ENCODE data around the gene HMCN2.

The HMCN2 gene

DNA sequence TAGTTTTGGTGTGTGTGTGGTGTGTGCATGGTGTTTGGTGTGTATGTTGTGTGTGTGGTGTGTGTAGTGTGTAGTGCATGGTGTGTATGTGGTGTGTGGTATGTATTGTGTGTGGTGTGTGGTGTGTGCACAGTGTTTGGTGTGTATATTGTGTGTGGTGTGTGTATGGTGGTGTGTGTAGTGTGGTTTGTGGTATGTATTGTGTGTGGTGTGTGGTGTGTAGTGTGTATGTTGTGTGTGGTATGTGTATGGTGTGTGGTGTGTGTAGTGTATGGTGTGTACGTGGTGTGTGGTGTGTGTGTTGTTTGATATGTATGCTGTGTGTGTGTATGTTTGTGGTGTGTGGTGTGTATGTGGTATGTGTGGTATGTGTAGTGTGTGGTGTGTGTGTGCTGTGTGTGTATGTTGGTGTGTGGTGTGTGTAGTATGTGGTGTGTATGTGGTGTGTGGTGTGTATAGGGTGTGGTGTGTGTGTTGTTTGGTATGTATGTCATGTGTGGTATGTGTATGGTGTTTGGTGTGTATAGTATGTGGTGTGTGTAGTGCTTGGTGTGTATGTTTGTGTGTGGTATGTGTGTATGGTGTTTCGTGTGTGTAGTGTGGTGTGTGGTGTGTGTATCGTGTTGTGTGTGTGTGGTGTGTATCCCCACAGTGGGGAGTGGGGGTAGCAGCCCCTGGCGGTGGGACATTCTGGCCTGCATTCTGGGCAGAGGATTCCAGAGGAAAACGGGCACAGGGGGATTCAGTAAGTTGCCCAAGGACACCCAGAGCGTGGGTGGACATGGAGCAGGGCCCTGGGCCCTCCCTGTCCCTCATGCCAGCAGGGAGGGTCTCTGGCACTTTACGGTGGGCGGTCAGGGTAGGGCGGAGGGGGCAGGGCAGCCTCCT, 79.7 kb downstream of the HMCN2 start:
- DNase-seq = no peak

DNA sequence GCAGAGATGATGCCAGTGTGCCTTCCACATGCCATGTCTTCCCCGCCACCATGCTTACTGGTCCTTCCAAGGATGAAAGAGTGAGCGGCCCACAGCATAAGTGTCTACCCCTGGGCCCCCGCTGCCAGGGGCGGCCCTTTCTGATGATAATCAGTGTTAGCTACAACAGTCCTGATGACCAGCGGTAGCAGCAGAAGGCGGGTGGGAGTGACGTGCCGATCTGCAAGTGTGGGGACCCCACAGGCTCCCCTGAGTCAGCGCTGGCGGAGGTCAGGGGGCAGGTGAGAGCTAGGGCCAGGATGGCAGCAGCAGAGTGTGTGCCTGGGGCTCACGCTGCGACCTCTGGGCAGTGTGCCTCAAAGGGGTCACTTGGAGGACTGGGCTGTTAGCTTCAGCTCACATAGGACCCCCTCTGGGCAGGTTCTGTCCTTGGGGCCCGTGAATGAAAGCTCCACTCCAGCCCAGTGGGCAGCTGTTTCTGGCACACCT, 80.4 kb downstream of the HMCN2 start:
- no peak for DNase-seq

DNA sequence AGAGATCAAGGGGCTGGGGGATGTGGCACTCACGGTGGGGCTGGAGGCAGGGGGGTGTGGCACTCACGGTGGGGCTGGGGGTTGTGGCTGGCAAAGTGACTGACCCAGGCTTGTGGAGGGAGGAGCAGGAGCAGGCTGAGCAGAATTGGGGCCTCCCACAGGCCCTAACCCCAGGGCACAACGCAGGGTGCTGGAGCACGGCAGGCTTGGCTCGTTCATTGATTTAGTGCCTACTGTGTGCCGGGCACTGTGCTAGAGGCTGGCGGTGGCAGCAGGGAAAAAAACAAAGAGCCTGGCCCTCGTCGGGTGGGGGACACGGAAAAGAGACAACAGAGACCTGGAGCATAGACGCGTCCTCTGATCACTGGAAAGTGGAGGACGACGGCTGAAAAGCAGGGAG, 80.9 kb downstream of the HMCN2 start:
- DNase-seq = no peak

DNA sequence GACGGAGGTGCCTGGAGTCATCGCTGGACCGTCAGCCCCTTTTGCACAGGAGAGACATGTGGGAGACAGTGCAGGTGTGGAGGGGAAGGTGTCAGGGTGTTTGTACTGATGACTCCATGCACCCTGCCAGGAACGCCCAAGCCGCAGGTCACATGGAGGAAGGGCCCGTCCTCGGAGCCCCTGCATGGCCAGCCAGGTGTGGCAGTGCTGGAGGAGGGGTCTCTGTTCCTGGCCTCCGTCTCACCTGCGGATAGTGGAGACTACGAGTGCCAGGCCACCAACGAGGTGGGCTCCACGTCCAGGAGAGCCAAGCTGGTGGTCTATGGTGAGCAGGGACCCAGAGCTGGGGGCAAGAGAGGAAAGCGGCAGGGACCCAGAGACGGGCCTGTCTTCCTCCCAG, 81.5 kb downstream of the HMCN2 start:
- DNase-seq = no peak

DNA sequence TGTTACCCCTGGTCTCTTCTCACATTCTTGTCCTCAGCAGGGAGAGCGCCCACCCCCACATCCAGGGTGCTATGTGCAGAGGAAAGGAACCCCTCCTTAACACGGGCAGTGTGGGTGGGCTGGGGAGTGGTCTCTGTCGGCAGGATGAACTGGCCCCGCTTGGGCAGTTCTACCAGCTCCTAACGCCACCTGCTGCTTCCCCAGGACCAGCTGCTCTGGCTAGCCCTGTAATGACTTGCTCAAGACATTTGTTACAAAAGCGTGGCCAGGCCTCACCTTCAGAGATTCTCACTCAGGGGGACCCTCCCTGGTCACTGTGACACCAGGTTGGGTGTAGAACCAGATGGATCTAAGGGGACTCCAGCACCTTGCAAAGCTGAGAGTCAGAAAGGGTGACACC, 82.4 kb downstream of the HMCN2 start:
- DNase-seq = no peak

DNA sequence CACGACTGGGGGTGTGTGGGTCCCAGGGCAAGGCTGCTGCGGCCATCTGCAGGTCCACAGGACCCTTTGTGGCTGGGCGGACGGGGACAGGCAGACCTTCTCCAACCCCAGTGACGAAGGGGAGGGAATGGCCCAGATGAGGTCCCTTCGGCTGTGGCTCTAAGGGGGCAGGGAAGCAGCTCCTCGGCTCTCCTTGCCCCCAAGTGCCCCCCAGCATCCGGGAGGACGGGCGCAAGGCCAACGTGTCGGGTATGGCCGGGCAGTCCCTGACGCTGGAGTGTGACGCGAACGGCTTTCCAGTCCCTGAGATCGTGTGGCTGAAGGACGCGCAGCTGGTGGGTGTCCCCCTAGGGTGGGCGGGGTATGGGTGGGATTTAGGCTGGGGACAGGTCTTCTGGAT, 82.8 kb downstream of the HMCN2 start:
- no peak for DNase-seq

DNA sequence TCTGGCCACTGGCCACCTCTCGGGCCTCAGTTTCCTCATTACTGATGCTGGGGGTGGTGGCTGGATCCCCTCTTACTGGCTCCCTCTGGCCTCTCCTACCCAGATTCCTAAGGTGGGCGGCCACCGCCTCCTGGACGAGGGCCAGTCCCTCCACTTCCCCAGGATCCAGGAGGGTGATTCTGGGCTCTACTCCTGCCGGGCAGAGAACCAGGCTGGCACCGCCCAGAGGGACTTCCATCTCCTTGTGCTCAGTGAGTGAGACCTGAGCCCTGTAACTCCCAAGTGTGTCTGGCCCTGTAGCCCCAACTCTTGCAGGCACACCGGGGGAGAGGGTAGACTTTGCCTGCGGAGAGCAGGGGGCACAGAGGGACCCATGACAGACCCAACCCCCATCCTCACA, 83.3 kb downstream of the HMCN2 start:
- DNase-seq = no peak

DNA sequence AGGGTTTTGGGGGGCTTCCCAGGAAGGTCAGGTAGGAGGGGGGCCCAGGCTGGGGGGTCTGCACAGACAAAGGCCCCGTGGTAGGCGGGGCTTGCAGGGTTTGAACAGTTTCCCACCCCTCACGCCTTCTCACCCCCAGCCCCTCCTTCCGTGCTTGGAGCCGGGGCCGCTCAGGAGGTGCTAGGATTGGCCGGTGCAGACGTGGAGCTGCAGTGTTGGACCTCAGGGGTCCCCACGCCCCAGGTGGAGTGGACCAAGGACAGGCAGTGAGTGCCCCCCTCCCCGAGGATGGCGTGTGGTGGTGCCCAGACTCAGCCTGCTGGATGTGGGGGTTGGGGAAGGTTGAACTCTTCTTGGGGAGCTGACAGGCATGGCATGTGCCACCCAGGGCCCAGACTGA, 83.8 kb downstream of the HMCN2 start:
- DNase-seq = no peak

DNA sequence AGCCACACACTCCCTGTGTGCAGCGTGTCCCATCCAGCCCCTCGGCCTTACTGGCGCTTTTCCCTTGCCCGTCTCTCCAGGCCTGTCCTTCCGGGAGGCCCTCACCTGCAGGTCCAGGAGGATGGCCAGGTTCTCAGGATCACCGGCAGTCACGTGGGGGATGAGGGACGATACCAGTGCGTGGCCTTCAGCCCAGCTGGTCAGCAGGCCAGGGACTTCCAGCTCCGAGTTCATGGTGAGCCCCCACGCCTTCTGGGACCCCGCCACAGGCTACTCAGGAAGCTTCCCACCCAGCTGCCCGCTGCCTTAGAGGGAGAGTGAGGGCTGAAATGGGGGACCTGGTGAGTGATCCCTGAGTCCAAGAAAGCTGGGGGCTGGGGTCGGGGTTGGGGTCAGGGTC, 85.8 kb downstream of the HMCN2 start:
- DNase-seq = no peak

DNA sequence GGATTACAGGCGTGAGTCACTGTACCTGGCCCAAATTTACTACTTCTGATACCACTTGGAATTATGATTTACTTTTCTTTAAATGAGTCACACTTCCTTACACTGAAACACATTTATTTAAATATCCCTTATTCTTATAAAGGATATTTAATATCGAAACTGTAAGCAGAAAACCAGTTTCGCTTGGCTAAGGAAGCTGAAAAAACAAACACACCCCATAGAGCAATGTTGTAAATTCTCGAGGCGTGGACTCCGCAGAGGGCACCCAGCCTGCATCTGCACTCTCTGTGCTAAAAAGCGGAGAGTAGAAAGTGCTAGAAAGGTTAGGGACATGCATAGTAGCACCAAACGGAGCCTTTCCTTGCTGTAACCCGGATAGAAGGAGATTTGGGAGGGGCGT, 86.5 kb downstream of the HMCN2 start:
- no peak for DNase-seq

DNA sequence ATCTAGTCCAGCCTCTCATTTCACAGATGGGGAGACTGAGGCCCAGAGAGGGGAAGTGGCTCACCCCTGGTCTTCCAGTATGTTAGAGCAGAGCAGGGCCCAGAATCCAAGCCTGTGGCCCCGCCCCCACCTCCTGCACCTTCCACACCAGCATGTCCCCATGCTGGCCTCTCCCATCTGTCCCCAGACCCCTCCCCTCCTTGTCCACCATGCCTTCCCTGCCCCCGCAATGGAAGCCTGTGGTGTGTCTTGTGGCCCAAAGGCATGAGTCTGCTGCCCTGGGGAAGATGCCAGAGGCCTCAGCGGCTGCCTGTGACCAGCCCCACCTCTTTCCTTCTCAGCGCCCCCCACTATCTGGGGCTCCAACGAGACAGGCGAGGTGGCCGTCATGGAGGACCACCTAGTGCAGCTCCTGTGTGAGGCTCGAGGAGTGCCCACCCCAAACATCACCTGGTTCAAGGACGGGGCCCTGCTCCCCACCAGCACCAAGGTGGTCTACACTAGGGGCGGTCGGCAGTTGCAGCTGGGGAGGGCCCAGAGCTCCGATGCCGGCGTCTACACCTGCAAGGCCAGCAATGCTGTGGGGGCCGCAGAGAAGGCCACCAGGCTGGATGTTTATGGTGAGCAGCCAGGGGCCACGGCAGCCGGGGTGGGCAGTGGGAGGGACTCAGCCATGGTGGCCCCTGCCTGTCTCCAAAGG, 87.2 kb downstream of the HMCN2 start:
- no peak for DNase-seq

DNA sequence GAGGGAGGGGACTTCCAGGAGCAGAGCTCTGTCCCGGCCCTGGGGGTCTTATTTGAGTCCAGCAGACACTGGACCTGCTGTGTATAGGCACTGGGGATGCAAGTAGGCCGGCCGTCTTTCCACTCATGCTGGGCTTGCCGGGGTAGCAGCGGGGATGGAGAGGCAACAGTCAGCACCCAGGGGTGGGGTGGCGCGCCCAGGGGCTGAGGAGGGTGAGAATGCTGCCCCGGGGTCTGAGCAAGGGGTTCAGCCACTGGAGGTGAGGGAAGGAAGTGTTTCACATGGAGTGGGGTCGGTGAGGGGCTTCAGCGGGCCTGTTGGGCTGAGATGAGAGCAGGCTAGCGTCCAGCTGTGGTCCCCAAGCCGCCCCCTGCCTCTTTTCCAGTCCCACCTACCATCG, 88.8 kb downstream of the HMCN2 start:
- DNase-seq = no peak

DNA sequence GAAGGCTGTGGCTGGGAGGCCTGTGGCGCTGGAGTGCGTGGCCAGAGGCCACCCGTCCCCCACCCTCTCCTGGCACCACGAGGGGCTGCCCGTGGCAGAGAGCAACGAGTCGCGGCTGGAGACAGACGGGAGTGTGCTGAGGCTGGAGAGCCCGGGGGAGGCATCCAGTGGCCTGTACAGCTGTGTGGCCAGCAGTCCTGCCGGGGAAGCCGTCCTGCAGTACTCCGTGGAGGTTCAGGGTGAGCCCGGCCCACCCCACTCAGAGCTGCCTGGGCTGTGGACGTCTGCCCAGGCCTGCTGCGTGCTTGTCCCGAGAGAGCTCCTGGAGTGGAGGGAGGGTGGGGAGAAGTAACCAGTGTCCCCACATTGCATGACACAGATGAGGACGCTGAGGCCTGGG, 89.2 kb downstream of the HMCN2 start:
- DNase-seq = no peak

DNA sequence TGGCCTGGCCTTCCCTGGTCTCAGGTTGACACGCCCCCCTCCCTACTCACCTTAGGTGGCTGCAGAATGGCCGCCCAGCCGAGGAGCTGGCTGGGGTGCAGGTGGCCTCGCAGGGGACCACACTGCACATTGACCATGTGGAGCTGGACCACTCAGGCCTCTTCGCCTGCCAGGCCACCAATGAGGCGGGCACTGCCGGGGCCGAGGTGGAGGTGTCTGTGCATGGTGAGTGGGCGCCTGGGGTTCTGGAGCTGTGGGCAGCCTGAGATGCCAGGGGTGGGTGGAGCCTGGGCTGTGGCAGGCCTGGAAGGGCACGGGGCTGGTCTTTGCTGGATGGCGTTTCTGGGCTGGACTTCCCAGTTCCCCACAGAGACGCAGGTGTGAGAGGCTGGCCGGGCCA, 90.5 kb downstream of the HMCN2 start:
- DNase-seq = no peak

DNA sequence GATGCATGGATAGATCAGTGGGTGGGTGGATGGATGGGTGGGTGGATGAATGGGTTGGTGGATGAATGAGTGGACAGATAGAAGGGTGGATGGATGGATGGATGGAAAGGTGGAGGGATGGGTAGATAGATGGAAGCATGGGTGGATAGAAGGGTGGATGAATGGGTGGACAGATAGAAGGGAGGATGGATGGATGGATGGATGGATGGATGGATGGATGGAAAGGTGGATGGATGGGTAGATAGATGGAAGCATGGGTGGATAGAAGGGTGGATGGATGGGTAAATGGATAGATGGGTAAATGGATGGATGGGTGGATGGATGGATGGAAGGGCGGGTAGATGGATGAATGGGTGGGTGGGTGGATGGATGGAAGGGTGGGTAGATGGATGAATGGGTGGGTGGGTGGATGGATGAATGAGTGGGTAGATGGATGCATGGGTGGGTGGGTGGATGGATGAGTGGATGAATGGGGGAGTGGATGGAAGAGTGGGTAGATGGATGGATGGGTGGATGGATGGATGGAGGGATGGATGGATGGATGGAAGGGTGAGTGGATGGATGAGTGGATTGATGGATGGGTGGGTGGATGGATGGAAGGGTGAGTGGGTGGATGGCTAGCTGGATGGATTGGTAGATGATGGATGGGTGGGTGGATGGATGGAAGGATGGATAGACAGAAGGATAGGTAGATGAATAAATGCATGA, 91.5 kb downstream of the HMCN2 start:
- no peak for DNase-seq

DNA sequence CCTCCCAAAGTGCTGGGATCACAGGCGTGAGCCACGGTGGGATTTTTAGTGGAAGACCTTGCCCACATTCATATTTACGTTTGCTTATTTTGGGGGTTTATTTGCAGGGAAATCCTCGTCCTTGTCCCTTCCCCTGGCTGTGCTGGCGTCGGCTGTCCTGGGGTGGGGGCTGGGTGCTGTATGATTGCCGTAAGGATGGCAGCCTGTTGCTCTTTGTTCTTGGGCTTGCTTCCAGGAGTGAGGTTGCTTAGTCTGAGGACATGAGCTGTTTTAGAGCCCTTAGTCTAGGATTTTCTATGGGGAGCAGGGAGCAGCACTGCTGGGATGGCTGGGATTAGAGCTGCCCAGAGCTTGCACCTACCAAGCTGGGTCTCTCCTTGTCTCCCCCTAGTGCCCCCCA, 93.4 kb downstream of the HMCN2 start:
- DNase-seq = no peak

DNA sequence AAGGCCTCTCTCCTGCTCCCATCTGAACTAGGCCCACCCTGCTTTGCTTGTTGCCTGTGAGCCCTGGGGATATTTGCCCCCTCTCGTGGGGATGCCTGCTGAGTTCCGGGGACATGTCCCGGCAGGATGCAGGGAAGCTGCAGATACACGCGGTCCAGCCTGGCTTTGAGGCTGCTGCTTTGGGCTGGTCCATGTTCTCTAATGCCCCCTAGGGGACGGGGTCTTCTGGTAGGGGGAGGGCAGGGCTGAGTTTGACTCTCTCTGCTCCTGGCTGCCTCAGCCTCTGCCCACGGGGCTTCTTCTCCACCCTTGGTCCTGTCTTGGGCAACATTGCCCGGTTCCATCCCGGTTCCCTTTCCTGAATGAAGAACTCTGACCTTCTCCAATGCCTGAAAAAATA, 94.3 kb downstream of the HMCN2 start:
- no peak for DNase-seq

DNA sequence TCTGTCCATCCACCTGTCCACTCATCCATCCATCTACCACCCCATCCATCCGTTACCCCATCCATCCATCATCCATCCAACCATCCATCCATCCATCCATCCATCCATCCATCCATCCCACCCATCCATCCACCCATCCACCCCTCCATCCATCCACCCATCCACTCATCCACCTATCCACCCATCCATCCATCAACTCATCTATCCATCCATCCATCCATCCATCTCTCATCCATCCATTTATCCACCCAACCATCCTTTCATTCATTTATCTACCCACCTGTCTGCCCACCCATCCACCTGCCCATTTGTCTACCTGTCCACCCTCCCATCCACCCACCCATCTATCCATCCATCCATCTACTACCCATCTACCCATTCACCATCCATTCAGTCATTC, 95.1 kb downstream of the HMCN2 start:
- DNase-seq = no peak

DNA sequence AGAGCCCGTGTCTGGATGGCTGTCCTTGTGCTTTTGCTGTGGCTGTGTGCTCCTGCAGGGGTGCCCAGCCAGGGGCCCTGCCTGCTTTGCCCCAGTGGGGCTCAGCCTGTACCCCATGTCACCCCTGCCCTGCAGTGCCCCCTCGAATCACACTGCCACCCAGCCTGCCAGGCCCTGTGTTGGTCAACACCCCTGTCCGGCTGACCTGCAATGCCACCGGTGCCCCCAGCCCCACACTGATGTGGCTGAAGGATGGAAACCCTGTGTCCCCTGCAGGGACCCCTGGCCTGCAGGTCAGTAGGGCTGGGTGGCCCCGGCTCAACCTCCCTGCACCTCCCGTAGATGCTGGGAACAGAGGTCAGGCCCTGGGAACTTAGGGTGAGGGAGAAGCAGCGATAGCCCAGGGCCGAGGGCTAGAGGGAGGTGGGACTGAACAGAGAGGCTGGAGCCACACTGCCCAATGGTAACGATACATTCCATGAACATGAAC, 96.4 kb downstream of the HMCN2 start:
- DNase-seq = no peak

DNA sequence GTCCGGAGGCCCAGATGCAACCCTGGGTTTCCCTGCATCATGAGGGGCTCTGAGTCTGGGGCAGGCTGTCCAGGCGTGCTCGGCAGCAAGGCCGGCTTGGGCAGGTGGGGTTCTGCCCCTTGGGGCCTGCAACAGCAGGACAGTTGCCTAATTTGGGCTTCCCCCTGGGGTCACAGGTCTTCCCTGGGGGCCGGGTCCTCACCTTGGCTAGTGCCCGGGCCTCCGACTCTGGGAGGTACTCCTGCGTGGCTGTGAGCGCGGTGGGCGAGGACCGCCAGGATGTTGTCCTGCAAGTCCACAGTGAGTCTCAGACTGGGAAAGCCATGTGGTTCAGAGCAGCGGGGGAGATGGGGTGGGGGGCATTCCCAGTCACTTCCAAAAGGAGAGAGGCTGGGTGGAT, 97.1 kb downstream of the HMCN2 start:
- no peak for DNase-seq

DNA sequence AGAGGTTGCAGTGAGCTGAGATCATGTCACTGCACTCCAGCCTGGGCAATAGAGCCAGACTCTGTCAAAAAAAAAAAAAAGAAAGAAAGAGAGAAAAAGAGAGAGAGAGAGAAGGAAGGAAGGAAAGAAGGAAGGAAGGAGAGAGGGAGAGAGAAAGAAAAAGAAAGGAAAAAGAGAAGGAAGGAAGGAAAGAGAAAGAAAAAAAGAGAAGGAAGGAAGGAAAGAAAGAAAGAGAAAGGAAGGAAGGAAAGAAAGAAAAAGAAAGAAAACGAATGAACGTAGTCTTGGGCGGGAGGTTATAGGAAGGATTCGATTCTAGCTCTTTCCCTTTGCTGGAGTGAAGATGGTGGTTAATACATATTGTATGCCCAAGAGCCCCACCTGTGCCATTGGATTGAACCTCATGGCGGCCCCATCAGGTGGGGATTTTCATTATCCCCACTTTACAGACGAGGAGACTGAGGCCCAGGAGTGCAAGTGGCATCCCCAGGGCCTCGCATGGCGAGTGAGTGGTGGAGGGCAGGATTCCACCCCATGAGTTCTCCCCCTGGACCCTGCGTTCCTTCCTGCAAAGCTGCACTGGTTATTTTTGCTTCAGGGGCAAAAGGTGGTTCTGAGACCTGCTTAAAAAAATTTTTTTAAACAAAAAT, 98.3 kb downstream of the HMCN2 start:
- DNase-seq = no peak
